Gastroesophageal sphincter (tissue), 3 donors: ENCODE measurements around the gene MRPS10.

Experiments used
- POLR2A ChIP-seq, 2 donors: fragments of 450-650 bp; IDR thresholded peaks; one replicate each; pipeline ENCODE4 v1.6.1; 2017; ENCODE audit warnings: antibody characterized with exemption in 2 of 2, mild to moderate bottlenecking in 2 of 2, moderate library complexity in 1 of 2
- TF ChIP-seq, protein P1 (sequence below), 4 experiments: fragments of 200-600 bp in 2 of 4; fragments of 450-650 bp in 2 of 4; sonication (generic) in 1 of 4; IDR thresholded peaks; one replicate each; pipeline ENCODE4 v1.5.1; 2017 to 2019; ENCODE audit warnings: antibody characterized with exemption in 4 of 4, mild to moderate bottlenecking in 2 of 4, moderate library complexity in 2 of 4

DNA sequence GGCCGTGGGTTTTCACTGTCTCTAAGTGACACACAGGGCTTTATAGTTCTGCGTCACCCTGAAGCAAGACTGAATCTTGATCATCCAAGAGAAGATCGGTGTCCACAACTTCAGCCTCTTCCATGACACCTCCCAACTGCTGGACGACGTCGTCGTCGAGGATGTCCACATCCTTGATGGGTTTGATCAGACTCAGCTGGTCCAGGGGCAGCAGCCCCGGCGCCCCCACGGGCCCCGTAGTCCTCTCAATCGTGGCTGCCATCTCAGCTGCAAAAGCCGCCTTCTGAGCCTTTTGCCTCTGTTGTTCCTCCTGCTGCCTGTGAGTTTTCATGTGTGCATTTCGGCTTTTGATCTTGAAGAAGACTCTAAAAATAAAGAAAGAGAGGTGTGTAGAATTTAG is 10.6 kb upstream of the MRPS10 start:
- TF ChIP-seq, protein P1, sequence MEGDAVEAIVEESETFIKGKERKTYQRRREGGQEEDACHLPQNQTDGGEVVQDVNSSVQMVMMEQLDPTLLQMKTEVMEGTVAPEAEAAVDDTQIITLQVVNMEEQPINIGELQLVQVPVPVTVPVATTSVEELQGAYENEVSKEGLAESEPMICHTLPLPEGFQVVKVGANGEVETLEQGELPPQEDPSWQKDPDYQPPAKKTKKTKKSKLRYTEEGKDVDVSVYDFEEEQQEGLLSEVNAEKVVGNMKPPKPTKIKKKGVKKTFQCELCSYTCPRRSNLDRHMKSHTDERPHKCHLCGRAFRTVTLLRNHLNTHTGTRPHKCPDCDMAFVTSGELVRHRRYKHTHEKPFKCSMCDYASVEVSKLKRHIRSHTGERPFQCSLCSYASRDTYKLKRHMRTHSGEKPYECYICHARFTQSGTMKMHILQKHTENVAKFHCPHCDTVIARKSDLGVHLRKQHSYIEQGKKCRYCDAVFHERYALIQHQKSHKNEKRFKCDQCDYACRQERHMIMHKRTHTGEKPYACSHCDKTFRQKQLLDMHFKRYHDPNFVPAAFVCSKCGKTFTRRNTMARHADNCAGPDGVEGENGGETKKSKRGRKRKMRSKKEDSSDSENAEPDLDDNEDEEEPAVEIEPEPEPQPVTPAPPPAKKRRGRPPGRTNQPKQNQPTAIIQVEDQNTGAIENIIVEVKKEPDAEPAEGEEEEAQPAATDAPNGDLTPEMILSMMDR (IDR thresholded peaks at IDR 0.05) = no peak
- TF ChIP-seq POLR2A (IDR thresholded peaks at IDR 0.05) = no peak
